Stomach (tissue), 4 donors: ENCODE measurements around the gene SRI.

ENCODE experiments used
- CTCF ChIP-seq, 7 experiments: fragments of 450-650 bp in 4 of 7; fragments of 200-600 bp in 3 of 7; sonication (generic) in 3 of 7; IDR thresholded peaks; one replicate each; pipeline ENCODE4 v1.5.1; 2016 to 2019; ENCODE audit warnings: antibody characterized with exemption in 7 of 7, control low read depth in 2 of 7, mild to moderate bottlenecking in 1 of 7
- EP300 ChIP-seq: sonication (generic); formaldehyde crosslinking; IDR thresholded peaks from one replicate; pipeline ENCODE4 v1.6.1; 2017; ENCODE audit warnings: antibody characterized with exemption
- POLR2A ChIP-seq, 4 donors: fragments of 450-650 bp; IDR thresholded peaks; one replicate each; pipeline ENCODE4 v1.6.1; 2016; ENCODE audit warnings: antibody characterized with exemption in 4 of 4, control low read depth in 2 of 4, mild to moderate bottlenecking in 1 of 4, moderate library complexity in 1 of 4

GRCh38 chr7:88176190-88176589 is 43.6 kb downstream of the SRI start:
- TF ChIP-seq CTCF (IDR thresholded peaks at IDR 0.05): no peak
- no peak for TF ChIP-seq POLR2A (IDR thresholded peaks at IDR 0.05)
- TF ChIP-seq EP300: no peak
